Endodermal cell (in vitro differentiated cells): Measurements from ENCODE around the gene GARIN5A. TPM values are rescaled to one million over a fixed set of nuclear protein-coding genes. Genes with fewer than 3 reads are reported as not detected.

Experiments
- DNase-seq: peaks from one replicate; pipeline ENCODE4 v3.0.0-alpha.2; 2017
- H3K27ac ChIP-seq: 2 replicates; pipeline ENCODE4 v1.5.1; 2013; ENCODE audit warnings: mild to moderate bottlenecking, low read depth, low read length, moderate library complexity
- H3K27me3 ChIP-seq: 2 replicates; pipeline ENCODE4 v1.6.1; 2013; ENCODE audit warnings: mild to moderate bottlenecking, low read length, moderate library complexity; ENCODE audit not compliant: insufficient read depth, control insufficient read depth, poor library complexity, severe bottlenecking
- H3K36me3 ChIP-seq: 2 replicates; pipeline ENCODE4 v1.7.0; 2013; ENCODE audit warnings: mild to moderate bottlenecking, low read length, moderate library complexity; ENCODE audit not compliant: control insufficient read depth, insufficient read depth
- H3K4me1 ChIP-seq: one replicate; pipeline ENCODE4 v1.7.0; 2013; ENCODE audit warnings: low read length; ENCODE audit not compliant: control insufficient read depth, insufficient read depth
- H3K4me3 ChIP-seq: 2 replicates; pipeline ENCODE4 v1.5.1; 2013; ENCODE audit warnings: mild to moderate bottlenecking, low read length, moderate library complexity
- H3K9ac ChIP-seq: 2 replicates; pipeline ENCODE4 v1.6.1; 2013; ENCODE audit warnings: mild to moderate bottlenecking, low read length, moderate library complexity; ENCODE audit not compliant: poor library complexity, severe bottlenecking; ENCODE audit errors: extremely low read depth
- H3K9me3 ChIP-seq: 2 replicates; pipeline ENCODE4 v1.6.1; 2013; ENCODE audit warnings: mild to moderate bottlenecking, low read length, moderate library complexity; ENCODE audit not compliant: control insufficient read depth
- H3K27ac Mint-ChIP-seq: 2 replicates; pipeline ENCODE4 v1.8.0; 2020; ENCODE audit warnings: mixed read lengths
- H3K27me3 Mint-ChIP-seq: 2 replicates; pipeline ENCODE4 v1.8.0; 2021; ENCODE audit warnings: mild to moderate bottlenecking, mixed read lengths; ENCODE audit not compliant: insufficient read depth
- H3K36me3 Mint-ChIP-seq: 2 replicates; pipeline ENCODE4 v1.8.0; 2020; ENCODE audit warnings: low read depth, mixed read lengths
- H3K4me1 Mint-ChIP-seq: 2 replicates; pipeline ENCODE4 v1.8.0; 2020; ENCODE audit warnings: mixed read lengths
- H3K4me3 Mint-ChIP-seq: 2 replicates; pipeline ENCODE4 v1.8.0; 2020; ENCODE audit warnings: mild to moderate bottlenecking, moderate library complexity, mixed read lengths
- H3K9me3 Mint-ChIP-seq: 2 replicates; pipeline ENCODE4 v1.8.0; 2020; ENCODE audit warnings: mild to moderate bottlenecking, mixed read lengths
- WGBS, 2 experiments: methylation state at CpG; one replicate each; pipeline versions ENCODE4 v1.1.5 to v1.1.7; 2013; ENCODE audit warnings: missing lambda C conversion rate in 2 of 2, mixed read lengths in 1 of 2; ENCODE audit not compliant: insufficient coverage in 1 of 2, insufficient read length in 1 of 2; 5-methylcytosine and 5-hydroxymethylcytosine counted together
- total RNA-seq, 2 donors: library from RNA; stranded (reverse); fragmentation: NEBNext Ultra II Directional in 1 of 2; extraction: Animal tissue kit (Norgen Biotek cat#: 25700) in 1 of 2; gene quantifications; 2 replicates in 1 of 2; 3 replicates in 1 of 2; pipeline ENCODE4 v1.2.1, GENCODE V29; 2021
- TF ChIP-seq, protein P1 (sequence below): fragments of 200-600 bp; sonication (generic); conservative IDR thresholded peaks from 2 replicates; pipeline ENCODE4 v1.5.0; 2021; ENCODE audit warnings: antibody characterized with exemption, mild to moderate bottlenecking

The GARIN5A gene
- total RNA-seq, 2 donors from 2014 or later = 8.3 to 9.5 TPM

DNA sequence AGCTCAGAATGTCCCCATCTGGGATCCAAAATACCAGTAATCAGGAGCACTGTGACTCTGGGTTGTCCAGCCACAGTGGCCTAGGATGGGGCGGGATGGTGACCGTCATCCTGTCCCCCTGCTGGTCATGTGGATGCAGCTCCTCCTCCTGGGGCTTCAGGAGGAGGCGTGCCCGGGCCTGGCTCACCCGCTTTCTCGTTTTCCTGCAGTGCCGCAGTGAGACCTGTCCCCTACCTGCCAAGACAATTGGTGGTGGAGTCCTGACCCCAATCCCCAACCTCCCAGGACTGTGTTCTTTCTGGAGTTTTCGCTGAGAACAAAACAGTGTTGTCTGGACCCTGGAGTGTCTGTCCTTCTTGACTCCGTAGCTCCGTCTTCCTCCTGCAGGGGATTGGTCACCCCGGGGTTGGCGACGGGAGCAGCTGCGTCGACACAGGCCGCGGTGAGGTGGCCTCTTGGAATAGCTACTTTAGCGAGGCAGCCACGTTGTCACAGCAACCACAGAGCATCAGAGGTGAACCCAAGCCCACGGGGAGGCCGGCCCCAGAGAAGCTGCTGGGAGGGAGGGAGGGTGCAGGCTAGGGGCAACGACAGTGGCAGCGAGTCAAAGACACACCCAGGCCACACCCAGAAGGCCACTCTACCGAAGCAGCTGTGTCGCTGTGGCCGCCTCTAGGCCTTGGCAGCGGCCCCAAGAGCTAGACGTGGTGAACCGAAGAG, 10.5 kb downstream of the GARIN5A start:
- Mint-ChIP-seq H3K27ac (peak overlapping the region; percentile 84), H3K9me3 (no peaks in the 10 kb centered on the region), H3K36me3 (no peaks in the 10 kb centered on the region), H3K4me3 (no peak overlapping the region), H3K4me1 (peaks cover 5% of the 10 kb centered on the region), H3K27me3 (peaks cover 7% of the 10 kb centered on the region)
- DNase-seq = peak; percentile 92
- Histone ChIP-seq H3K27ac (peak overlapping the region; percentile 30), H3K4me1 (no peaks in the 10 kb centered on the region), H3K27me3 (no peaks in the 10 kb centered on the region), H3K36me3 (no peaks in the 10 kb centered on the region), H3K9me3 (no peaks in the 10 kb centered on the region), H3K4me3 (no peak overlapping the region), H3K9ac (no peak overlapping the region)
- TF ChIP-seq, protein P1, sequence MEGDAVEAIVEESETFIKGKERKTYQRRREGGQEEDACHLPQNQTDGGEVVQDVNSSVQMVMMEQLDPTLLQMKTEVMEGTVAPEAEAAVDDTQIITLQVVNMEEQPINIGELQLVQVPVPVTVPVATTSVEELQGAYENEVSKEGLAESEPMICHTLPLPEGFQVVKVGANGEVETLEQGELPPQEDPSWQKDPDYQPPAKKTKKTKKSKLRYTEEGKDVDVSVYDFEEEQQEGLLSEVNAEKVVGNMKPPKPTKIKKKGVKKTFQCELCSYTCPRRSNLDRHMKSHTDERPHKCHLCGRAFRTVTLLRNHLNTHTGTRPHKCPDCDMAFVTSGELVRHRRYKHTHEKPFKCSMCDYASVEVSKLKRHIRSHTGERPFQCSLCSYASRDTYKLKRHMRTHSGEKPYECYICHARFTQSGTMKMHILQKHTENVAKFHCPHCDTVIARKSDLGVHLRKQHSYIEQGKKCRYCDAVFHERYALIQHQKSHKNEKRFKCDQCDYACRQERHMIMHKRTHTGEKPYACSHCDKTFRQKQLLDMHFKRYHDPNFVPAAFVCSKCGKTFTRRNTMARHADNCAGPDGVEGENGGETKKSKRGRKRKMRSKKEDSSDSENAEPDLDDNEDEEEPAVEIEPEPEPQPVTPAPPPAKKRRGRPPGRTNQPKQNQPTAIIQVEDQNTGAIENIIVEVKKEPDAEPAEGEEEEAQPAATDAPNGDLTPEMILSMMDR = peak; percentile 82
- 72 to 83% methylated on average over 18 to 29 of the region's 29 CpGs for WGBS, 2 experiments

DNA sequence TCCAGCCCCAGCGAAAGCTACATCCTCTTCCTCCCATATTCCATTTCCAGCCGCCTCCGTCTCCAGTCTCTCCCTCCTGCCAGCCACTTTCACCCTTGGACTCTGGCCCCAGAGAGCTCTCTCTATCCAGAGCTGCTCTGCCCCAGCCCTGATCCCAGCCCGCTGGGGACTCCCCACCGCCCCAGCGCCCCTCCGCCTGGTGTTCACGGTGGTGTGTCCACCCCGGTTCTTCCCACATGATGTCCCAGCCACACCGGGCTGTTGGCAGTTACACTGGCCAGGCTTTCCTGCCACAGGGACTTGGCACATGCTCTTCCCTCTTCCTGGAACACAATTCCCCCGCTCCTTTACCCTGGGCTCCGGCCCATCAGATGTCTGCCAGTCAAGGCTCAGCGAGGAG, 11.6 kb downstream of the GARIN5A start:
- Mint-ChIP-seq H3K27me3 (peaks cover 7% of the 10 kb centered on the region), H3K27ac (no peak overlapping the region), H3K4me3 (no peak overlapping the region), H3K36me3 (no peaks in the 10 kb centered on the region), H3K4me1 (peaks cover 5% of the 10 kb centered on the region), H3K9me3 (no peaks in the 10 kb centered on the region)
- TF ChIP-seq, protein P1 = no peak
- no peak for DNase-seq
- Histone ChIP-seq H3K36me3 (no peaks in the 10 kb centered on the region), H3K27ac (no peak overlapping the region), H3K4me3 (no peak overlapping the region), H3K9me3 (no peaks in the 10 kb centered on the region), H3K9ac (no peak overlapping the region), H3K4me1 (no peaks in the 10 kb centered on the region), H3K27me3 (no peaks in the 10 kb centered on the region)
- 93 to 97% methylated on average over 6 to 13 of the region's 13 CpGs for WGBS, 2 experiments

DNA sequence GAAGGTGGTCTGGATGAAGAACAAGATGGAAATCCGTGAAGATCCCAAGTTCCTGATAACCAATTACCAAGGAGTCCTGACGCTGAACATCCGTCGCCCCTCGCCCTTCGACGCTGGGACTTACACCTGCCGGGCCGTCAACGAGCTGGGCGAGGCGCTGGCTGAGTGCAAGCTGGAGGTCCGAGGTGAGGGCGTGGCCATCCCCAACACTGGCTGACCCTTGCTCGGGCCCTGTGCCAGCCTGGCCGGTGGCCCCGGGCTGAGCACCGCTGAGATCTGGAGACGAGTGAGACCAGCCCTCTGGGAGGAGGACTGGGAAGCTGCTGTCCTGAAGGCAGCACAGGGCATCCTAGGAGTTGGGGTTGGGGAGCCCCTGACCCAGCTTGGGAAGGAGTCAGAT, 12.3 kb downstream of the GARIN5A start:
- Mint-ChIP-seq H3K27me3 (peaks cover 7% of the 10 kb centered on the region), H3K9me3 (no peaks in the 10 kb centered on the region), H3K4me1 (peaks cover 5% of the 10 kb centered on the region), H3K4me3 (no peak overlapping the region), H3K27ac (no peak overlapping the region), H3K36me3 (no peaks in the 10 kb centered on the region)
- DNase-seq = peak; percentile 29
- 89 to 92% methylated on average over 15 to 19 of the region's 19 CpGs for WGBS, 2 experiments
- H3K4me3 ChIP-seq = no peak overlapping the region
- no peaks in the 10 kb centered on the region for H3K9me3 ChIP-seq
- H3K27me3 ChIP-seq = no peaks in the 10 kb centered on the region
- no peaks in the 10 kb centered on the region for H3K36me3 ChIP-seq
- no peak overlapping the region for H3K9ac ChIP-seq
- no peaks in the 10 kb centered on the region for H3K4me1 ChIP-seq
- H3K27ac ChIP-seq = no peak overlapping the region
- TF ChIP-seq, protein P1 = no peak
